Bone marrow (tissue), 2 donors: ENCODE results near the gene ATOSB.

Source experiments
- DNase-seq, 2 donors: peaks; one replicate each; lab custom pipeline; 2025; lab: John Stamatoyannopoulos, UW

ATOSB gene

DNA sequence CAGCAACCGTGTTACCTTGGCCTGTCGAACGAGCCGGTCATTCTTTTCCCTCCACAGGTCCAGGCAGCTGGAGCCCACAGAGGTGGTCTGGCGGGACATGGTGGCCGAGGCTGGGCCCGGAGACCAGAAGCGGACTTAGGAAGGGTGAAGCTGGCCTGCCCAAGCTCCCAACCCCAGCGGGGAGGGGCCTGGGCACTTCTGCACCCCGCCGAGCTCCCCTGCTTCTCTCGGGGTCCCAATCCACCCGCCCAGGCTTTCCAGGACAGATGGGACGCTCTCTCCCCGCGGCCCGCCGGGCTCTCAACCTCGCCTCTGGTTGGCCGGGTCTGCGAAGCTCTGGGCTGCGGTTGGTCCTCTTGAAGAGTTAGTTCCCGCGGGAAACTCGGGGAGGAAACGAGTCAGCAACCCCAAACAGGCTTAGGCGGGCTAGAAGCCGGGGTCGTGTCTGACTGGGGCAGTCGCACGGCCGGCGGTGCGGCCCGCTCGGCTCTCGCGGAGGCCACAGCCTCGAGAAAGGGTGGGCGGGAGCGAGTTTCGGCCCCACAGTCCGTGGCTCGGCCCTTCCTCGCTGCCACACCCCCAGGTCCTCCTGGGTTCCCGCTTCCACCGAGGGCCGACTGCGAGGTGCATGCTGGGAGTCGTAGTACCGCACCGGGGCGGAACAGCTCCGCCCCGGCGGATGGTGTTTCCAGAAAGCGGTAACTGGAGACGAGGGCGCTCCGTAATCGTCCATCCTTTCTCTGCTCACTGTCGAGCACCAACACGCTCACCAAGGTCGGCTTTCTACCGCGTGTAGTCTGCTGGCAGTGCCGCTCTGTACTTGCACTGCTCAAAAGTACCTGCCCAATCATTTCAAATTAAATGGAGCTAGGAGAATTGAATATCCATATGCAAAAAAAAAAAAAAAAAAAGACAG lies 36.0 kb downstream of the ATOSB start, which contains the start of gene FANCG:
Gene FANCG (minus strand): TSS at position 517 of the 916 bp plus-strand sequence. CDS start 418 bp downstream, at position 99.
- peak; percentile 68 to 79 for DNase-seq

GRCh38 chr9:35079041-35079425 lies 36.6 kb downstream of the ATOSB start:
- DNase-seq = no peak

GRCh38 chr9:35078066-35078465 lies 37.6 kb downstream of the ATOSB start:
- DNase-seq = no peak

DNA sequence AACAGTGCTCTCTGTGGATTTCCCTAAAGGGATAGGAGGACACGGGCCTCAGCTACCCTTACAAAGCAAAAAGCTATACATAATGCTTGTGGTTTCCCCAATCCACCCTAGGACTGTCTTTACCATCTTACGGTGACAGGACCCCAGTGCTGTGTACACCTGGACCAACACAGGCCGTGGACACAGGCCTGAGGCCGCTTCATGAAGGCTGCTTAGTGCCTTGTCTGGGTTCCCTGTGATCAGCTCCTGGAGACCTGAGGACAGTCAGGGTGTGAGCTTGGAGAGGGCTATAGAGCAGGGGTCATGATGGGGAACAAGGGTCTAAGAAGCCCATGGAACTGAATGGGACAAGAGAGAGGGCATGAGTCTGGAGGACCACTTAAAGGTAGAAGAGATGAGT lies 38.8 kb downstream of the ATOSB start:
- DNase-seq = no peak

GRCh38 chr9:35075358-35075757 lies 40.3 kb downstream of the ATOSB start:
- DNase-seq = no peak

DNA sequence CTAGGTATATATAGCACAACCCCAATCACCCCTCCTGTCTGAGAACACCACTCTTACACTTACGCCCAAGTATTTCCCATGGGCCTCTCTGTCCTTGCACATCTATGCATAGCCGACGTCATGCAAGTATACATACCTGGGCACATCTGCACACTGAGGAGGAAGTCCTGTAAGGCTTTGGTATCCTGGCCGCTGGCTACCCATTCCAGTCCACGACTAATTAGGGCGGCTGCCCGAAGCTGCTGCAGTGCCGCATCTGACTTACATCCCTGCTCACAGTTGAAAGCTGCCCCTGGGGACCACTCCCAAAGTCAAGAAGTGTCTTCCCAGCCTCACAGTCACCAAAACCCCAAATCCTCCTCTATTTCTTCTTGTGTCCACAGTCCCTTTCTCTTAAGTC lies 40.9 kb downstream of the ATOSB start:
- DNase-seq = no peak

DNA sequence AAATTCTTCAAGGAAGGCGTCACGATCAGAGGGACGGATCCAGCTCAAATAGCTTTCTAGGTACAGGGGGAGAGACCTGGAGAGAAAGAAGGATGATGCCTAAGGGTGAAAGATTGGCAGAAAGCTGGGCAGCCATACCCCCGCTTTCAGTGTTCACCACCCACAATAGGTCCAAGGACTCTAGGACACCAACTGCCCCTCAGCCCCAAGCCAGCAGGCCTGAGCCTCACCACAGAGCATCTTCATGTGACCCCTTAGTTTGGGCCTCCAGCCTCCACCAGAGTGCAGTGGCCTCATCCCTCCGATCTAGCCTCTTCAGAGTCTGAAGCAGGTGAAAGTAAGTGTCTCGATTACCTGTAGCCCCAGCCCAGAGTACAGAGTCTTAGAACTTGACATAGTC lies 41.5 kb downstream of the ATOSB start:
- DNase-seq = no peak

- no peak for DNase-seq
Observed at GRCh38 chr9:35073279-35073612, 42.4 kb downstream of the ATOSB start.

DNA sequence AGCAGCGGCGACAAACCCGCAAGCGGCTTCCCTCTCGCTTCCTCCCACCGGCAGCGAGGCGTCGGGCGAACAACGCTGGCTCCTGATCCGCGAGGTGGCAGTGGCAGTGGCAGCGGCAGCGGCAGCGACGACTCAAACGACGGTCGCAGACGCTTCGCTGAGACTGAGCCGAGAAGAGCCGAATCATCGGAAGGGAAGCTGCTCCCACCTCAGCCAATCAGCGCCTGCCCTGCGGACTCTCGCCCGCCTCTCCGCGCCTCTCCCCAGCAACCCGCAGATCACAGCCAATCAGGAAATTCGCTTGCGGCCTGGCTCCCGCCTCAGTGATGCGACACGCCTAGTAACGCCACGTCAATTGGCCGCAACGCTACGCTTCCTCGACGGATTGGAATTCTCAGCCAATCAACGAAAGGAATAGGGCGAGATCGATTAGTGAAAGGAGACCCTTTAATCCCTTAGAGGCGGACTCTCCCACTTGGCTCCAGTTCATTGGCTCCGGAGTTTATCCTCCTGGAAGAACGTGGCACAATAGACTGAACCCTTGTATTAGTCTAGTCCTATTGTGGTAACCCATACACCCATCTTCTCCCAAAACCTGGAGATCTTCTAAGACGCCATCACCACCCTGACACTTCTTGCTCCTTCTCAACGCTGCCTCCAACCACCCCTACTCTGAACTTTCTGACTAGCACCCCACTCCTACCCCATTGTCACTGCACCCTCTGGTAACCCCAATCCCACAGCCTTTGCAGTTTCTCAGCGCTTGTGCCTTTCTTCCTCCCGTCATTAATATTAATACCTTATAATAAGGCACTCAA lies 43.0 kb downstream of the ATOSB start, which contains the start of gene VCP:
Gene VCP (minus strand): TSS at position 165 of the 818 bp plus-strand sequence. CDS start 272 bp downstream, outside the sequence.
- DNase-seq = peak; percentile 83 to 99

- DNase-seq = peak; percentile 53 to 83
Observed at GRCh38 chr9:35071814-35072460, 43.7 kb downstream of the ATOSB start.

- DNase-seq = no peak
Observed at GRCh38 chr9:35070823-35071813, 44.5 kb downstream of the ATOSB start.

DNA sequence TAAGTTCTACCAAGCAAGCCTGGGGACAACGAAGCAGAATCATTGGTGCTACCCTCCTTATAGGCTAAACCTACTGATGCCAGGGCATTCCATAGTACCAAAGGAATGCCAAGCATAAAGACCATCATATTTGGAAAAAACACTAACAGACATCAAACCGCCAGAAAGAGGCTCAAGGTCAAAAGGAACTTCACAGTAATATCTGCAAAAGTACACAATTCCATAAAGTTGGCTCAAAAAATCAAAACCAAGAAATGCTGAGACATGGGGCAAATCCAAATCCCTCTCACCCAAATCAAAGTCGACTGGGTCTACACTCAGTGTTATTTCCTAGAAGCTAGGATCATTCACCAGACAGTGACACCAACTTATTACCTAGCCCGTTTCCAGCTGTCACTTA lies 46.6 kb downstream of the ATOSB start:
- no peak for DNase-seq

DNA sequence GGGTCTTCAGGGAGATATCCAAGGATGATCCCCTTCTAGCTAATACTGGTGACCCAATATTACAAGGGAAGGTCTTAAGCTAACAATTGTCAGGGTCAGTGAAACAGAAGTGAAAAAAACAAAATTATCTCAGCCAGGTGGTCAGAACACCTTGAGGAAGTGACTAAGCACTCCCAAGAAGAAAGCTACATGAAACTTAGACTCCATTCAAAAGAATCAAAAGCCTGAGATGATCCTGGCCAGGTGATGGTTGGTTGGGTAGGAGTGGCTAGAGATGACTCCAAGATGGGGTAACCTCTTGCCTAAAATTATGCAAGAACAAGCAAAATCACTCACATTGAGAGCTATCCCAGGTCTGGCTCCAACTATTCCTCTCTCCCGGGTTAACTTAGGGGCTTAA lies 48.6 kb downstream of the ATOSB start:
- DNase-seq = no peak

DNA sequence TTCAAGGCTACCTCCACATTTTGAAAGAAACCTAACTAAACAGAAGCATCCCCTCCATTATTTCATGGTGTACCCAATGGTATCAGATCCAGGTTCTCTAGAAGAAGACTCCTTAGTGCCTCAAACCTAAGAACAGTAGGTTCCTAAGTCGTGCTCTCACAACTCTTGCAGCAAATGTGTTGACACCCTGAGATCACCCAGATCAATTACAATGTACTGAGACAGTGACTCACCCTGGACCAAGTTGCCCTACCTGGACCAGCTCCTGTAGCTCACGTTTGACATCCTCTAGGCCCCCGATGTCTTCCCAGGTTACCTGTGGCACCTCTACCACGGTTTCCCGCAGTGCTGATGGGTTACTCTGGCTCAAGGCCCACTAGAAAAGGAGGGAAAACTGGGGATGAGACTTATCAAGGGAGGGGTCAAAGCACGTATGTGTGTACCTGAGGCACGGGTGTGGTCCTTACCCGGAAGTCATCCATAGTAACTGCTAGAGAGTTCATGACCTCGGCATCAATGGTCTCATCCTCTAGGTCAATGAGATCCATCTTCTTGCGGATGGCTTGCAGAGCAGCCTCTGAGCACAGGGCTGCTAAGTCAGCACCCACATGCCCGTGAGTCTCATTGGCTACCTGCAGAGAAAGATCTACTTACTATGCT lies 55.0 kb downstream of the ATOSB start:
- DNase-seq = no peak

GRCh38 chr9:35059438-35059837 lies 56.2 kb downstream of the ATOSB start:
- DNase-seq = no peak

GRCh38 chr9:35057271-35057620 lies 58.4 kb downstream of the ATOSB start:
- no peak for DNase-seq

DNA sequence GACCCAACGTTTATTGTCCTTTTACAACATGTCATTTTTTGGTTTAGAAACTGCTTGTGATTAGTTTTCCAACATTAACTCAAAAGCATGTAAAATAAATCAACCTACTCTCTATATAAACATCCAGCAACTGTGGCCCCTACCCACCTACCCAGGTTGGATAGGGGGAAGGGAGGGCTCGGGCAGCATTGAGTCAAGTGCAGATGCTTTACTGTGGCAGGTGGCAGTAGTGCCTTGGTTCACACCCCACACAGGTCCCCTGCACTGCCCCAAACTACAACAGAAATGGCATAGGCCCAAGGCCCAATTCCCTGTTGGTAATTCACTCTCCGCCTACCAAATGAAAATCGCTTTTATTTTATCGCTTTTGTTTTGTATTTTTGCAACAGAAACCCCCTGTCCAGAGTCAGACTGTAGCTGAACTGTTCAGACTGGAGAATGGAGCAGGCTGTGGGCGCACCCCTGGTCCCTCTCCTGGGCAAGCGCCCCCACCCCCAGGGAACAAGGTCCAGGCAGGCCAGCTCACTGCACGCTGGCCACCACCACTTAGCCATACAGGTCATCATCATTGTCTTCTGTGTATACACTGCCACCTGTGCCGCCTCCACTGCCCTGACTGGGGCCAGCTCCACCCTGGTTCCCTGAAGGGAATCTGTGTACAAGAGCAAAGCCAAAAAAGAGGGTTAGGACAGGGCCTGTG lies 58.9 kb downstream of the ATOSB start:
- DNase-seq = no peak

DNA sequence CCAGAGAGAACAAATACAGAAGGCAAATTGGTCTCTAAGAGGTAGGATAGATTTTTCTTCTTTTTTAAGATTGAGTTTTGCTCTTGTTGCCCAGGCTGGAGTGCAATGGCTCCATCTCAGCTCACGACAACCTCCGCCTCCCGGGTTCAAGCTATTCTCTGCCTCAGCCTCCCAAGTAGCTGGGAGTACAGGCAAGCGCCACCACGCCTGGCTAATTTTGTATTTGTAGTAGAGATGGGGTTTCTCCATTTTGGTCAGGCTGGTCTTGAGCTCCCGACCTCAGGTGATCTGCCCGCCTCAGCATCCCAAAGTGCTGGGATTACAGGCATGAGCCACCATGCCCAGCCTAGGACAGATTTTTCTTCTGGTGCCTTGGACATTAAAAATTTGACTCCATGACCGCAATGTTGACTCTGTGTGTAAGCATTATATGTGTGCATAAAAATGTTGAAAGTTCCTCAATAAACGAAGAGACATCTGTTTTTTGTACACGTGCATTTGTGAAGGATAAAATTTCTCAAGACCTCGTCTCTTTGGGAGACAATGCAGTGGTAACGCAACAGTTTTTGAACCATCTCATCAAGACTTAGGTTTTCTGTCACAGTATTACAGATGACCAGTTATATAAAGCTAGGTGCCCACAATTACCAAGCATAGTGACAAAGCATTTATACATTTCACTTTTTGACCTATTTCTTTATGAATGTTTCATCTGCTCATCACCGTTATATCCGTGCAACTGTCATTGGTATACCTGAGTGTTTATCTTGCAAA lies 60.6 kb downstream of the ATOSB start:
- DNase-seq = no peak

DNA sequence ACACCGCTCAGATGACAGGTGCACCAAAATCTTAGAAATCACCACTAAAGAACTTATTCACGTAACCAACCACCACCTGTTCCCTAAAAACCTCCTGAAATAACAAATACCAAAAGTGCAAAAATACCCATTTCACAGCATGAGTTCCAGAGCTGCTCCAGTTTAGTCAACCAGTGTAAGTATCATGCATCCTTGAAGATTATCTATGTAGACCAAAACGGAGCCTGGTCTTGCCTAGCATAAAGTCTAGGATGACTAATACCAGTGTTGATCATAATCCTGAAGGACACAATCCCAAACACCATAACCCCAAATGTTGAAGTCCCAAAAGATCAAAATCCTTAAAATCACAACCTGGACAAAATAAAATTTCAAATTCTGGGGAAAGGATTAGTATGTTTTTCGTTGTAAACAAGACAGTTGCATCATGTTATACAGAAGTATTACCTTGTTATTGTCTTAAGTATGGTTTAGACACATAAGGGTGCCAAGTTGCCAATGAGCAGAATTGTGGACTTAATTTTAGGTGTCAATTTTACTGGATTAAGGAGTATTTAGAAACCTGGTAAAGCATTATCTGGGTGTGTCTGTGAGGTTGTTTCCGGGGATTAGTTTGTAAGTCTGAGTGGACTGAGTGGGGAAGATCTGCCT lies 61.4 kb downstream of the ATOSB start:
- no peak for DNase-seq
